Endothelial cell of umbilical vein (primary cell): ENCODE data around the gene ALOXE3. TPM values are rescaled to one million over a fixed set of nuclear protein-coding genes. Genes with fewer than 3 reads are reported as not detected.

Source experiments
- BruUV-seq: library from RNA; stranded (reverse); fragments of 400-500 nt; replicated peaks from 2 replicates; lab custom pipeline; 2021; lab: Mats Ljungman, UMichigan
- CTCF ChIA-PET: fragments of 300-600, 350-600 bp; sonication (Branson Sonifier 250); formaldehyde crosslinking; loops from one replicate; lab custom pipeline; 2021; ENCODE audit warnings: antibody characterized with exemption, inconsistent platforms; lab: Charles Lee
- POLR2A ChIA-PET: fragments of 300-600, 350-600 bp; sonication (Branson Sonifier 250); formaldehyde crosslinking; loops from one replicate; lab custom pipeline; 2021; ENCODE audit warnings: antibody characterized with exemption, inconsistent platforms; lab: Charles Lee
- DNase-seq: peaks from one replicate; pipeline ENCODE4 v3.0.0-alpha.2; 2011; ENCODE audit warnings: low read depth, low spot score
- FAIRE-seq: peaks from 2 replicates; lab custom pipeline; 2011; peaks lifted over from hg19 to GRCh38; lab: Jason Lieb, UNC
- H2AFZ ChIP-seq: 2 replicates; pipeline ENCODE4 v1.6.0; 2012; ENCODE audit warnings: low read depth, low read length, control low read depth, inconsistent platforms
- H3K27ac ChIP-seq: 2 replicates; pipeline ENCODE4 v1.5.1; 2011; ENCODE audit warnings: low read depth, mild to moderate bottlenecking, control low read depth, low read length, moderate library complexity; ENCODE audit not compliant: insufficient read depth
- H3K27me3 ChIP-seq, 2 experiments: 2 replicates each; pipeline versions ENCODE4 v1.6.0 to v1.6.1; 2011; ENCODE audit warnings: low read length in 2 of 2, mixed read lengths in 1 of 2; ENCODE audit not compliant: control insufficient read depth in 2 of 2, insufficient read depth in 2 of 2
- H3K36me3 ChIP-seq, 2 experiments: 2 replicates in 1 of 2; 3 replicates in 1 of 2; pipeline ENCODE4 v1.5.1; 2011; ENCODE audit warnings: low read length in 2 of 2, mild to moderate bottlenecking in 1 of 2, moderate library complexity in 1 of 2; ENCODE audit not compliant: control insufficient read depth in 2 of 2, insufficient read depth in 2 of 2; ENCODE audit errors: extremely low read depth in 1 of 2
- H3K4me1 ChIP-seq: 3 replicates; pipeline ENCODE4 v1.5.1; 2011; ENCODE audit warnings: mild to moderate bottlenecking, low read length; ENCODE audit not compliant: control insufficient read depth, insufficient read depth; ENCODE audit errors: extremely low read depth
- H3K4me2 ChIP-seq: 2 replicates; pipeline ENCODE4 v1.6.1; 2011; ENCODE audit warnings: low read length, control low read depth, mixed read lengths; ENCODE audit not compliant: insufficient read depth
- H3K4me3 ChIP-seq, 3 experiments: fragments of 200-600 bp in 1 of 3; sonication (generic), shearing (Covaris generic) in 1 of 3; replicated peaks in 1 of 3; 2 replicates each; pipeline ENCODE4 v1.5.1; 2011 to 2016; ENCODE audit warnings: control low read depth in 3 of 3, low read length in 3 of 3, mild to moderate bottlenecking in 2 of 3, inconsistent platforms in 1 of 3, low read depth in 1 of 3, moderate library complexity in 1 of 3; ENCODE audit not compliant: insufficient read depth in 1 of 3
- H3K79me2 ChIP-seq: 2 replicates; pipeline ENCODE4 v1.6.0; 2012; ENCODE audit warnings: low read length, inconsistent platforms; ENCODE audit not compliant: control insufficient read depth, insufficient read depth
- H3K9ac ChIP-seq: replicated peaks from 2 replicates; pipeline ENCODE3; 2011; ENCODE audit warnings: low read length, control low read depth; ENCODE audit not compliant: insufficient read depth; ENCODE audit errors: extremely low read depth
- H3K9me1 ChIP-seq: replicated peaks from 3 replicates; pipeline ENCODE4 v1.6.0; 2011; ENCODE audit warnings: mild to moderate bottlenecking, low read length; ENCODE audit not compliant: control insufficient read depth, insufficient read depth; ENCODE audit errors: extremely low read depth
- H3K9me3 ChIP-seq: replicated peaks from 2 replicates; pipeline ENCODE4 v1.5.1; 2012; ENCODE audit warnings: low read length, inconsistent platforms; ENCODE audit not compliant: control insufficient read depth, insufficient read depth
- H4K20me1 ChIP-seq: replicated peaks from 2 replicates; pipeline ENCODE3; 2011; ENCODE audit warnings: mild to moderate bottlenecking, low read length; ENCODE audit not compliant: control insufficient read depth, insufficient read depth; ENCODE audit errors: extremely low read depth
- EZH2 ChIP-seq: IDR thresholded peaks from 2 replicates; pipeline ENCODE4 v1.6.1; 2012; ENCODE audit warnings: borderline replicate concordance, low read depth, mild to moderate bottlenecking, moderate library complexity, low read length, inconsistent platforms; ENCODE audit not compliant: severe bottlenecking
- FOS ChIP-seq: IDR thresholded peaks from 2 replicates; pipeline ENCODE4 v1.6.1; 2011; ENCODE audit warnings: mild to moderate bottlenecking, low read length, moderate library complexity, borderline replicate concordance; ENCODE audit not compliant: insufficient read depth
- MYC ChIP-seq: IDR thresholded peaks from one replicate; pipeline ENCODE4 v1.6.1; 2011; ENCODE audit warnings: mild to moderate bottlenecking, low read depth, low read length
- POLR2A ChIP-seq: IDR thresholded peaks from 2 replicates; pipeline ENCODE4 v1.6.1; 2012; ENCODE audit warnings: low read depth, mild to moderate bottlenecking, control low read depth, low read length
- POLR2AphosphoS5 ChIP-seq: IDR thresholded peaks from 2 replicates; pipeline ENCODE4 v1.6.1; 2012; ENCODE audit warnings: low read depth, mild to moderate bottlenecking, control low read depth, low read length, moderate library complexity; ENCODE audit not compliant: insufficient read depth
- dilution Hi-C: fragments of 300-500 bp; cut with MboI; formaldehyde crosslinking; loops from one replicate; pipeline ENCODE4 v1.15.0; 2019; ENCODE audit warnings: low sequenced_read_pairs; ENCODE audit not compliant: extremely low pct_ligation_motif_present
- intact Hi-C: fragments of 100-400 bp; cut with micrococcal nuclease; formaldehyde crosslinking; loops from one replicate; pipeline ENCODE4 v1.10.0; 2022
- polyA plus RNA-seq, 4 experiments: library from polyadenylated mRNA; depleted of rRNA in 3 of 4; stranded (reverse) in 3 of 4; unstranded in 1 of 4; fragments of >200 nt; gene quantifications; 2 replicates each; pipeline versions ENCODE4 v1.2.1 to v1.2.3, GENCODE V29; 2011 to 2012; ENCODE audit warnings: missing spikeins in 1 of 4
- total RNA-seq: library from RNA; stranded (reverse); gene quantifications from 2 replicates; pipeline ENCODE4 v1.2.3, GENCODE V29; 2021
- TF ChIP-seq, protein P1 (sequence below), 2 donors: IDR thresholded peaks; 1 replicate in 1 of 2; 2 replicates in 1 of 2; pipeline ENCODE4 v1.5.1; 2011; ENCODE audit warnings: low read length in 2 of 2, mild to moderate bottlenecking in 2 of 2, moderate library complexity in 2 of 2, control low read depth in 1 of 2, inconsistent platforms in 1 of 2, low read depth in 1 of 2; ENCODE audit not compliant: insufficient read depth in 1 of 2; ENCODE audit errors: extremely low read depth in 1 of 2
- TF ChIP-seq, protein P2 (sequence below): IDR thresholded peaks from 2 replicates; pipeline ENCODE4 v1.6.1; 2011; ENCODE audit not compliant: insufficient read depth, insufficient read length

The ALOXE3 gene
- total and polyA plus RNA-seq, 2 donors (not counting 3 experiments of a cell fraction or from before 2014, with no cell fraction given) = 0.01 TPM; not detected in 1

DNA sequence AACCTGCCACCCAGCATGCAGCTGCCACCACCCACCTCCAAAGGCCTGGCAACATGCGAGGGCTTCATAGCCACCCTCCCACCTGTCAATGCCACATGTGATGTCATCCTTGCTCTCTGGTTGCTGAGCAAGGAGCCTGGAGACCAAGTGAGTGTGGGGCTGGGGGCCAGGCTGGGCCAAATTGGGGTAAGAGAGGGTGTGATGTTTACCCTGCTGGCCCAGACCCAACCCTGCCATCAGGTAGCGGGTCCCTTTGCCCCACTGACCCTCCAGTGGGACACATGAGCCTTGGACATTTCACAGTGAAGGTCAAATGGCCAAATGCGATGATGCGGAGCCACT is 70.6 kb downstream of the ALOXE3 start:
- Histone ChIP-seq H2AFZ (no peak overlapping the region), H3K27ac (no peak overlapping the region), H3K36me3 (no peaks in the 10 kb centered on the region), H4K20me1 (no peaks in the 10 kb centered on the region), H3K9ac (no peak overlapping the region), H3K4me2 (no peak overlapping the region), H3K9me3 (no peaks in the 10 kb centered on the region), H3K79me2 (no peaks in the 10 kb centered on the region), H3K9me1 (no peaks in the 10 kb centered on the region), H3K4me3 (no peak overlapping the region), H3K27me3 (peaks cover 0 to 3% of the 10 kb centered on the region in 2 experiments), H3K4me1 (no peaks in the 10 kb centered on the region)
- dilution Hi-C loops (no loop called here), intact Hi-C loops (no loop called here)
- no TSS peak for BruUV-seq
- DNase-seq (no peak), FAIRE-seq (no peak)
- CTCF ChIA-PET = interaction anchor here (1.0 to 2.4 kb wide), 3 partner anchors 10 to 58 kb away, joined by 5 to 7 read pairs (median 6); no protein-coding TSS in a partner anchor
- TF ChIP-seq EZH2 = no peak
- TF ChIP-seq, protein P1, sequence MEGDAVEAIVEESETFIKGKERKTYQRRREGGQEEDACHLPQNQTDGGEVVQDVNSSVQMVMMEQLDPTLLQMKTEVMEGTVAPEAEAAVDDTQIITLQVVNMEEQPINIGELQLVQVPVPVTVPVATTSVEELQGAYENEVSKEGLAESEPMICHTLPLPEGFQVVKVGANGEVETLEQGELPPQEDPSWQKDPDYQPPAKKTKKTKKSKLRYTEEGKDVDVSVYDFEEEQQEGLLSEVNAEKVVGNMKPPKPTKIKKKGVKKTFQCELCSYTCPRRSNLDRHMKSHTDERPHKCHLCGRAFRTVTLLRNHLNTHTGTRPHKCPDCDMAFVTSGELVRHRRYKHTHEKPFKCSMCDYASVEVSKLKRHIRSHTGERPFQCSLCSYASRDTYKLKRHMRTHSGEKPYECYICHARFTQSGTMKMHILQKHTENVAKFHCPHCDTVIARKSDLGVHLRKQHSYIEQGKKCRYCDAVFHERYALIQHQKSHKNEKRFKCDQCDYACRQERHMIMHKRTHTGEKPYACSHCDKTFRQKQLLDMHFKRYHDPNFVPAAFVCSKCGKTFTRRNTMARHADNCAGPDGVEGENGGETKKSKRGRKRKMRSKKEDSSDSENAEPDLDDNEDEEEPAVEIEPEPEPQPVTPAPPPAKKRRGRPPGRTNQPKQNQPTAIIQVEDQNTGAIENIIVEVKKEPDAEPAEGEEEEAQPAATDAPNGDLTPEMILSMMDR (IDR thresholded peaks at IDR 0.05; ENCODE audit: extremely low read depth in 1 of 2, insufficient read depth in 1 of 2, low read depth in 1 of 2, low read length in 2 of 2) = no peak
- TF ChIP-seq FOS = no peak
- no peak for TF ChIP-seq MYC
- TF ChIP-seq, protein P2, sequence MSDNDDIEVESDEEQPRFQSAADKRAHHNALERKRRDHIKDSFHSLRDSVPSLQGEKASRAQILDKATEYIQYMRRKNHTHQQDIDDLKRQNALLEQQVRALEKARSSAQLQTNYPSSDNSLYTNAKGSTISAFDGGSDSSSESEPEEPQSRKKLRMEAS = no peak
- no peak for TF ChIP-seq POLR2AphosphoS5
- TF ChIP-seq POLR2A = no peak
- POLR2A ChIA-PET = no interaction called here
